K562 (cell line): Measurements from ENCODE around the gene REEP2. TPM values are rescaled to one million over a fixed set of nuclear protein-coding genes. Genes with fewer than 3 reads are reported as not detected.

ENCODE experiments used
- CC2D1A ChIP-seq: fragments of 450-650 bp; IDR thresholded peaks from 2 replicates; pipeline ENCODE4 v1.6.1; 2017; ENCODE audit warnings: mild to moderate bottlenecking
- CREM ChIP-seq: IDR thresholded peaks from 2 replicates; pipeline ENCODE4 v1.6.1; 2014; ENCODE audit warnings: antibody characterized with exemption, low read depth
- GATAD2B ChIP-seq: fragments of 450-650 bp; IDR thresholded peaks from 2 replicates; pipeline ENCODE4 v1.6.1; 2017; ENCODE audit warnings: mild to moderate bottlenecking, borderline replicate concordance
- HSF4 ChIP-seq: fragments of 250-450 bp; sonication (Bioruptor Pico); IDR thresholded peaks from 2 replicates; pipeline ENCODE4 v2.1.2; 2022; ENCODE audit warnings: mild to moderate bottlenecking, moderate library complexity, borderline replicate concordance
- L3MBTL2 ChIP-seq: fragments of 450-650 bp; IDR thresholded peaks from 2 replicates; pipeline ENCODE4 v1.6.1; 2016; ENCODE audit warnings: mild to moderate bottlenecking, moderate library complexity
- MEIS2 ChIP-seq: fragments of 450-650 bp; IDR thresholded peaks from 2 replicates; pipeline ENCODE4 v1.6.1; 2014; ENCODE audit warnings: mild to moderate bottlenecking; ENCODE audit not compliant: partially characterized antibody
- MTF1 ChIP-seq: fragments of 250-450 bp; sonication (Bioruptor Pico); IDR thresholded peaks from 2 replicates; pipeline ENCODE4 v1.9.0; 2021; ENCODE audit warnings: moderate library complexity, mild to moderate bottlenecking, inconsistent platforms, borderline replicate concordance
- PYGO2 ChIP-seq: fragments of 450-650 bp; IDR thresholded peaks from 2 replicates; pipeline ENCODE4 v1.6.1; 2016; ENCODE audit warnings: mild to moderate bottlenecking, missing genetic modification characterization, moderate library complexity, missing compliant biosample characterization
- RAD21 ChIP-seq, 2 experiments: fragments of 250-450 bp in 1 of 2; fragments of 450-650 bp in 1 of 2; sonication (Bioruptor Pico) in 1 of 2; formaldehyde crosslinking in 1 of 2; IDR thresholded peaks in 1 of 2; conservative IDR thresholded peaks in 1 of 2; 2 replicates each; pipeline versions ENCODE4 v1.4.0 to v1.8.0; 2020 to 2022; ENCODE audit warnings: mild to moderate bottlenecking in 2 of 2, moderate library complexity in 1 of 2
- SPI1 ChIP-seq: IDR thresholded peaks from 2 replicates; pipeline ENCODE4 v1.6.1; 2011; ENCODE audit warnings: low read depth, low read length, control low read depth, borderline replicate concordance
- STAG1 ChIP-seq: sonication (generic); formaldehyde crosslinking; IDR thresholded peaks from 2 replicates; pipeline ENCODE4 v1.5.0; 2020; ENCODE audit warnings: missing genetic modification reagents, borderline replicate concordance
- TBL1XR1 ChIP-seq, 2 experiments: IDR thresholded peaks; 2 replicates each; pipeline ENCODE4 v1.6.1; 2012; ENCODE audit warnings: improper control_type of control experiment in 2 of 2, low read length in 2 of 2, mild to moderate bottlenecking in 1 of 2
- TEAD1 ChIP-seq, 2 experiments: fragments of 450-650 bp in 1 of 2; sonication (generic) in 1 of 2; formaldehyde crosslinking; IDR thresholded peaks; 2 replicates each; pipeline versions ENCODE4 v1.4.0 to v1.8.0; 2020 to 2022; ENCODE audit warnings: mild to moderate bottlenecking in 2 of 2, missing genetic modification reagents in 1 of 2
- TOE1 ChIP-seq, 2 experiments: fragments of 450-650 bp in 1 of 2; sonication (generic) in 1 of 2; formaldehyde crosslinking in 1 of 2; IDR thresholded peaks; 2 replicates each; pipeline versions ENCODE4 v1.7.1 to v1.8.0; 2016 to 2022; ENCODE audit warnings: borderline replicate concordance in 2 of 2, mild to moderate bottlenecking in 2 of 2, antibody characterized with exemption in 1 of 2, inconsistent platforms in 1 of 2, low read depth in 1 of 2, missing genetic modification reagents in 1 of 2, moderate library complexity in 1 of 2
- ZNF766 ChIP-seq: fragments of 200-800 bp; sonication (Bioruptor generic); conservative IDR thresholded peaks from 2 replicates; pipeline ENCODE4 v1.6.1; 2016; ENCODE audit warnings: missing genetic modification characterization, missing compliant biosample characterization
- polyA plus RNA-seq, 8 experiments: library from polyadenylated mRNA; depleted of rRNA in 4 of 8; stranded (reverse) in 5 of 8; unstranded in 3 of 8; fragments of >200 nt; fragmentation: Nextera tagmentation in 2 of 8; fragmentation: Illumina TruSeq in 1 of 8; extraction: Ambion mirVana in 2 of 8; extraction: Trizol in 1 of 8; gene quantifications; 2 replicates each; pipeline versions ENCODE4 v1.2.1 to v1.2.3, GENCODE V29; 2011 to 2014; ENCODE audit warnings: inconsistent platforms in 1 of 8, missing spikeins in 1 of 8
- total RNA-seq, 7 experiments: library from RNA; depleted of rRNA in 6 of 7; stranded (reverse); fragments of >200 nt in 6 of 7; fragmentation: Illumina TruSeq in 2 of 7; extraction: Trizol in 2 of 7; gene quantifications; 2 replicates each; pipeline versions ENCODE4 v1.2.1 to v1.2.3, GENCODE V29; 2011 to 2021; ENCODE audit warnings: low replicate concordance in 1 of 7
- TF ChIP-seq, protein P1 (sequence below): fragments of 450-650 bp; formaldehyde crosslinking; IDR thresholded peaks from 2 replicates; pipeline ENCODE4 v1.4.0; 2020; ENCODE audit warnings: mild to moderate bottlenecking, moderate library complexity
- TF ChIP-seq, protein P2 (sequence below), 2 experiments: IDR thresholded peaks; 2 replicates each; pipeline ENCODE4 v1.6.1; 2012; ENCODE audit warnings: improper control_type of control experiment in 2 of 2, low read depth in 2 of 2, low read length in 2 of 2, borderline replicate concordance in 1 of 2
- TF ChIP-seq, protein P3 (sequence below): fragments of 250-450 bp; sonication (Bioruptor Pico); IDR thresholded peaks from 2 replicates; pipeline ENCODE4 v1.9.0; 2021; ENCODE audit warnings: mild to moderate bottlenecking
- TF ChIP-seq, protein P4 (sequence below): sonication (generic); formaldehyde crosslinking; IDR thresholded peaks from 2 replicates; pipeline ENCODE4 v1.8.1; 2023; ENCODE audit warnings: mild to moderate bottlenecking, missing genetic modification reagents

The REEP2 gene
- total and polyA plus RNA-seq, 9 of the 15 experiments (the other 6 are each of a cell fraction or from before 2014, with no cell fraction given) = 0.03 to 1.1 (median 0.12) TPM; not detected in 1

DNA sequence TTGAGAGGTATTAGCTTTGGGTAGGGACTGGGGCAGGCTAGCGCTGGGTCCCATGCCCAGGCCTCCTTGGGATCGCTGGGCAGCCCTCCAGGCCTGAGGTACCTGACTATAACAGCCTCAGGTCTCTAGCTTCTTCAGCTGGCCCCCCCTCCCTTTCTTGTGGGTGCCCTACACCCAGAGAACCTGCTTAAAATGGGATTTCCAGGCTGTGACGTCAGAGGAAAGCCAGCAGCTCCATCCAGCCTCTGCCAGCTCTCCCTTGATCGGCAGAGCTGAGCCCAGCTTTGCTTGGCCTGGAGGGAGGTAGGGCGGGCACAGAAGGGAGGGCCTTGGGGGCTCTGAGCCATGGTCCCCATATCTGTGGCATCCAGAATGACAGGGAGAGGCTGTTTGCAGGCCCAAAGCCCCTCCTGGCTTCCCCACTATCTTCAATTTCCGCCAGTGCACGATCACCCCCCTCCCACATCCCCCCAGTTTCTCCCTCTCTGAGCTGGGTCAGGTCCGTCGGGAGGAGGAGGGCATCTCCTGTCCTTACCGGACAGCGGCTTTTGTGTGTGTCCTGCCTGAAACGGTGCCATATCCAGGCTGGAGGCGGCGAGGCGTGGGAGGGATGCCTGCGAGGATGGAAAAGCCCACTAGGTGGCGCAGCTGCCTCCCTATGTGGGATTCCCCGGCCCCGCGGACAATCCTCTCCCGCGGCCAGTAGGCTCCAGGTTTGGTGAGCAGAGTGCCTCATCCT, 10.8 kb downstream of the REEP2 start (continued):
- TF ChIP-seq, protein P1, sequence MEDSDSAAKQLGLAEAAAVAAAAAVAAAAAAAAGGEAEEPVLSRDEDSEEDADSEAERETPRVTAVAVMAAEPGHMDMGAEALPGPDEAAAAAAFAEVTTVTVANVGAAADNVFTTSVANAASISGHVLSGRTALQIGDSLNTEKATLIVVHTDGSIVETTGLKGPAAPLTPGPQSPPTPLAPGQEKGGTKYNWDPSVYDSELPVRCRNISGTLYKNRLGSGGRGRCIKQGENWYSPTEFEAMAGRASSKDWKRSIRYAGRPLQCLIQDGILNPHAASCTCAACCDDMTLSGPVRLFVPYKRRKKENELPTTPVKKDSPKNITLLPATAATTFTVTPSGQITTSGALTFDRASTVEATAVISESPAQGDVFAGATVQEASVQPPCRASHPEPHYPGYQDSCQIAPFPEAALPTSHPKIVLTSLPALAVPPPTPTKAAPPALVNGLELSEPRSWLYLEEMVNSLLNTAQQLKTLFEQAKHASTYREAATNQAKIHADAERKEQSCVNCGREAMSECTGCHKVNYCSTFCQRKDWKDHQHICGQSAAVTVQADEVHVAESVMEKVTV (CRISPR knock-in tag) = peak; percentile 64
- 0 out of 2 replicates have a peak, but pooled peaks have one; percentile 42 for TF ChIP-seq TOE1 (IDR thresholded peaks at IDR 0.05; ENCODE audit: borderline replicate concordance)
- TF ChIP-seq TOE1 (CRISPR knock-in tag; IDR thresholded peaks at IDR 0.05; ENCODE audit: borderline replicate concordance, low read depth) = no peak
- TF ChIP-seq CC2D1A = peak; percentile 56; the same call in 1 of the 2 replicates
- TF ChIP-seq L3MBTL2 = 0 out of 2 replicates have a peak, but pooled peaks have one; percentile 20
- TF ChIP-seq MEIS2 = no peak
- TF ChIP-seq, protein P2, sequence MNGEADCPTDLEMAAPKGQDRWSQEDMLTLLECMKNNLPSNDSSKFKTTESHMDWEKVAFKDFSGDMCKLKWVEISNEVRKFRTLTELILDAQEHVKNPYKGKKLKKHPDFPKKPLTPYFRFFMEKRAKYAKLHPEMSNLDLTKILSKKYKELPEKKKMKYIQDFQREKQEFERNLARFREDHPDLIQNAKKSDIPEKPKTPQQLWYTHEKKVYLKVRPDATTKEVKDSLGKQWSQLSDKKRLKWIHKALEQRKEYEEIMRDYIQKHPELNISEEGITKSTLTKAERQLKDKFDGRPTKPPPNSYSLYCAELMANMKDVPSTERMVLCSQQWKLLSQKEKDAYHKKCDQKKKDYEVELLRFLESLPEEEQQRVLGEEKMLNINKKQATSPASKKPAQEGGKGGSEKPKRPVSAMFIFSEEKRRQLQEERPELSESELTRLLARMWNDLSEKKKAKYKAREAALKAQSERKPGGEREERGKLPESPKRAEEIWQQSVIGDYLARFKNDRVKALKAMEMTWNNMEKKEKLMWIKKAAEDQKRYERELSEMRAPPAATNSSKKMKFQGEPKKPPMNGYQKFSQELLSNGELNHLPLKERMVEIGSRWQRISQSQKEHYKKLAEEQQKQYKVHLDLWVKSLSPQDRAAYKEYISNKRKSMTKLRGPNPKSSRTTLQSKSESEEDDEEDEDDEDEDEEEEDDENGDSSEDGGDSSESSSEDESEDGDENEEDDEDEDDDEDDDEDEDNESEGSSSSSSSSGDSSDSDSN (IDR thresholded peaks at IDR 0.05; ENCODE audit: borderline replicate concordance in 1 of 2, low read depth in 2 of 2, low read length in 2 of 2) = peak in 1 of 2 experiments; percentile 70; a peak in 2 of 4 replicates
- TF ChIP-seq RAD21 (CRISPR knock-in tag; conservative IDR thresholded peaks at IDR 0.05 in 1 of 2, IDR thresholded peaks at IDR 0.05 in 1 of 2) = peak; percentile 91 to 96
- no peak for TF ChIP-seq ZNF766 (CRISPR knock-in tag)
- no peak for TF ChIP-seq SPI1
- no peak for TF ChIP-seq HSF4 (CRISPR knock-in tag)
- 0 out of 4 replicates have a peak, but pooled peaks of 1 of the 2 experiments have one; percentile 18 for TF ChIP-seq TBL1XR1 (IDR thresholded peaks at IDR 0.05; ENCODE audit: low read length in 2 of 2)
- TF ChIP-seq GATAD2B = no peak; the same call in 1 of the 2 replicates
- peak in 1 of 2 experiments; percentile 86; a peak in 1 of 4 replicates for TF ChIP-seq TEAD1 (CRISPR knock-in tag; IDR thresholded peaks at IDR 0.05)
- peak; percentile 88 for TF ChIP-seq STAG1
- TF ChIP-seq, protein P3, sequence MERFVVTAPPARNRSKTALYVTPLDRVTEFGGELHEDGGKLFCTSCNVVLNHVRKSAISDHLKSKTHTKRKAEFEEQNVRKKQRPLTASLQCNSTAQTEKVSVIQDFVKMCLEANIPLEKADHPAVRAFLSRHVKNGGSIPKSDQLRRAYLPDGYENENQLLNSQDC (CRISPR knock-in tag) = no peak
- TF ChIP-seq MTF1 = no peak
- TF ChIP-seq PYGO2 = no peak
- TF ChIP-seq CREM = peak; percentile 63; the same call in 1 of the 2 replicates
- TF ChIP-seq, protein P4, sequence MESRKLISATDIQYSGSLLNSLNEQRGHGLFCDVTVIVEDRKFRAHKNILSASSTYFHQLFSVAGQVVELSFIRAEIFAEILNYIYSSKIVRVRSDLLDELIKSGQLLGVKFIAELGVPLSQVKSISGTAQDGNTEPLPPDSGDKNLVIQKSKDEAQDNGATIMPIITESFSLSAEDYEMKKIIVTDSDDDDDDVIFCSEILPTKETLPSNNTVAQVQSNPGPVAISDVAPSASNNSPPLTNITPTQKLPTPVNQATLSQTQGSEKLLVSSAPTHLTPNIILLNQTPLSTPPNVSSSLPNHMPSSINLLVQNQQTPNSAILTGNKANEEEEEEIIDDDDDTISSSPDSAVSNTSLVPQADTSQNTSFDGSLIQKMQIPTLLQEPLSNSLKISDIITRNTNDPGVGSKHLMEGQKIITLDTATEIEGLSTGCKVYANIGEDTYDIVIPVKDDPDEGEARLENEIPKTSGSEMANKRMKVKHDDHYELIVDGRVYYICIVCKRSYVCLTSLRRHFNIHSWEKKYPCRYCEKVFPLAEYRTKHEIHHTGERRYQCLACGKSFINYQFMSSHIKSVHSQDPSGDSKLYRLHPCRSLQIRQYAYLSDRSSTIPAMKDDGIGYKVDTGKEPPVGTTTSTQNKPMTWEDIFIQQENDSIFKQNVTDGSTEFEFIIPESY (CRISPR knock-in tag) = peak; percentile 85
